HL-60/S4 (cell line): ENCODE data around the gene EDA.
"Not testable (repeated sequence)": the region's sequence is repeated elsewhere in the genome, so short reads cannot be mapped to it uniquely, and the experiment has no call there.

Experiments
- in situ Hi-C: fragments of 300-500 bp; cut with MboI; formaldehyde crosslinking; loops from 2 replicates; pipeline ENCODE4 v1.14.3; 2022; ENCODE audit warnings: low sequenced_read_pairs

Gene EDA

GRCh38 chrX:69948276-69948797 lies 332.4 kb downstream of the EDA start:
- in situ Hi-C loops: no loop called here

DNA sequence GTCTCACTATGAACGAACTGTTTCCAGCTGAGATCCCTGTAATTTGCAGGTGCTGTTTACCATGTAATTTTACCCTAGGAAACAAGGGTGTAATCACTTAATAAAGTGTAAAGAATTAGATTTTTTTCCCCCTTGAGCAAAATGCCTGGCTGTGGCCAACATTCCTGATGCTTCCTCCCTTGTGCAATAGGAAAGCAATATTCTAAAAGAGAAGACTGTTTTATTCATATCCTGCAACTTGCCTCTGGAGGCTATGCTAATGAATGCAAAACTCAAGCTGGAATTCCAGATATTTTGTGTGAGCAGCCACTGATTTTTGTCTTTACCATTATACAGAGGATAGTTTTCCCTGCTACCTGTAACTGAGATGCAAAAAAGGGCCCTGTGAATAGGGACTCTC lies 335.8 kb downstream of the EDA start:
- in situ Hi-C loops: no loop called here

- in situ Hi-C loops: no loop called here
Measured at GRCh38 chrX:69959712-69960111, 343.8 kb downstream of the EDA start.

- in situ Hi-C loops: no loop called here
Measured at GRCh38 chrX:69961365-69962072, 345.6 kb downstream of the EDA start.

DNA sequence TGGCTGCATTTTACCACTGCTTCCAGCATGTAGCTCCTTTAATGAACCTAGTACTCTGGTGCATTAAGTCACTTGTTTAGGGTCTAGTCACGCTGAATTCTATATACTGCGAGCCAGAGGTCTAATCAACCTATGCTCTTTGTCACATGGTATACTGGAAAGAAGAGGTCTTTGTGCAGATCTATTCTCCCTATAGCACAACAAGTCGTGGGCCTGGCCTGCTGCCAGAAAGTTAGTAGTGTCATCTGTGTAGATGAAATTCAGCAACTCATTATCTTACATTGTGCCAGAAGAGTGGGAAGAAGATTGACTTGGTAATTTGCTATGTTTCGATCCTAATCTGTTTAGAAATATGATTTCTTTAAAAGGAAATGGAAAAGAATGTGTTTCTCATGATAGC lies 353.0 kb downstream of the EDA start:
- in situ Hi-C loops: no loop called here

- in situ Hi-C loops: no loop called here
Measured at GRCh38 chrX:69969460-69969859, 353.5 kb downstream of the EDA start.

- in situ Hi-C loops: no loop called here
Measured at GRCh38 chrX:69987691-69988090, 371.8 kb downstream of the EDA start.

GRCh38 chrX:69988955-69989394 lies 373.1 kb downstream of the EDA start:
- in situ Hi-C loops: no loop called here

DNA sequence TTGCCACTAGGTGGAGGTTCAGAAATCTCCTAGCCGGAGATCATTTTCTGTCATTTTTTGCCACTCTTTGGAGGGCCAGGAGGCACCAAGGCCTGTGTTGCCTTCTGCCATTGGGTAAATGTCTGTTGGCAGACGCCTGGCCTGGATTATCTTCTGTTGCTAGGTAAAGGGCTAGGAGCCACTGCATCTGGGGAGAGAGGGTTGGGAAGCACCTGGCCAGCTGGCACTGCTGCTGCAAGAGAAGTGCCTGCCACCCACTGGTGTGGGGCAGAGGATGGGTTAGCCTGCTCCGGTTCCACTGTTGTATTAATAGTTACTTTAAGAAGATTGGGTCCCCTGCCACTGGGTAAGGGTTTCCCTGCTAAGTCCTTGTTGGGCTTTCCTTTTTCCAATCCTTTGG lies 375.8 kb downstream of the EDA start:
- in situ Hi-C loops: no loop called here

DNA sequence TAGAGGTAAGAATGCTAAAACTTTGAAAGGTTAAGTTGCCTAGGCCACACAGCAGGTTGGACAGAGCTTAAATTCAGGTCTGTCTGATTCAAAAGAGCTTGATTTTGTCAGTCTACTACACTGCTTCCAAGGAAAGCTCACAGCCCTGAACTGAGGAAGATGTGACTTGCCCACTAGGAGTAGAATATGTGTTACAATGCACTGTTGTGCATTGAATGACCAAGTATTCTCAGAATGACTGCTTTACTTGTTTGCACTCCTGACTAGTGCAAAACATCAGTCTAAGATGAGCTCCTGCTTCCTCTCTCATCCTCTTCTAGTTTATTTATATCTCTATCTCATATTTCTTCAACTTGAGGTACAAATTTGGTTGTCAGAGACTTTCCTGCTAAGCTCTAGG lies 377.6 kb downstream of the EDA start:
- in situ Hi-C loops: no loop called here

DNA sequence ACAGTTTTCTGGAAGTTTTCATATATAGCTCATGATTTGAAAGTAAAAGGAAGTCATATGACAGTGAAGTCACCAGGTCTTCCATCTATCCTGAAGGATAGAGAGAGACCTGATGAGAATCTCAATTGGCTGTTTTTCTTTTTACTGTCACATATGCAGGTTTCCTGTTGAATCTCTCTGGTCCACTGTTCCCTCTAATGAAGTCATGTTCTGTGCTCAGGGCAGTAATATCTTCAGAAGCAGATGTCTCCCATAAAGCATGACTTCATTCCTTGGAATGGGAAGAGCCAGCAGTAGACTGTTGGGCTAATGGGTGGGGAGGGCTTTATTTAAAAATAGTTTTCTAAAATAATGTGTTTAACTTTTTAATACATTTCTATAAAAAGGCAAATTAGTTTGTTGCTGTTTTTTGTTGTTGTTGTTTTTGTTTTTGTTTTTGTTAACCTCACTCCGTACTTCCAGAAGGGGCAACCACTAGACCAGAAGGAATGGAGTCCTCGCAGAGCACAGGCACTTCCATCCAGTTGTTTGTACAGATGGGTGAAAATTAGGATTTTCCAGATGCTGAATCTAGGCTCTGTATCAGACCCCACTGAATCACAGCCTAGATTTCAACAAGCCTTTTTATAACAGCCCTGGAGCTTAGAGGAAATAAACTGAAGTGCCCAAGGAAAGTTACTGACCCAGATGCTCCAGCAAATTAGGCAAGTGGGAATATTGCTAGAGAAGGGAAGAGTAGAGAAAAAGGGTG lies 379.6 kb downstream of the EDA start:
- in situ Hi-C loops: no loop called here

- in situ Hi-C loops: no loop called here
Measured at GRCh38 chrX:69996113-69996468, 380.2 kb downstream of the EDA start.

- in situ Hi-C loops: not testable (repeated sequence)
Measured at GRCh38 chrX:69998299-69998698, 382.4 kb downstream of the EDA start.

DNA sequence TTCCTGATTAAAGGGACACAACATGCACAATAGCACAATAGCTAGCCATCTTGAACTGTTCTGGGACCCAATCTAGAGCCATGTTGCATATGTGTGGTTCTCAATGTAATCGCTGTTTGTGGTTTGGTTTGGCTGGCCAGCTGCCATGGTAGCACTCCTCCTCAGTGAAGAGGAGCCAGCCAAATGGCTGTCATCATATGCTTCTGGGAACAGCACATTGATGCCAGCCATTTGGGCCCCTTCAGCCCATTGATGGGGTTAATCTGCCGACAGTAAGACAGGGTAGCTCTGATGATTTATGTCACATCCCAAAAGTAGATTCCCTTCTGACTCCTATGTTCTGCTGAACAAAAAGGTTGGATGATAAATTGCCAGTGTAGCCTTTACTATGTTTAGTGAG lies 385.4 kb downstream of the EDA start:
- in situ Hi-C loops: no loop called here

GRCh38 chrX:70001708-70002341 lies 385.9 kb downstream of the EDA start:
- in situ Hi-C loops: no loop called here

- in situ Hi-C loops: no loop called here
Measured at GRCh38 chrX:70007946-70008345, 392.0 kb downstream of the EDA start.

GRCh38 chrX:70009049-70009448 lies 393.1 kb downstream of the EDA start:
- in situ Hi-C loops: no loop called here

- in situ Hi-C loops: no loop called here
Measured at GRCh38 chrX:70009970-70010369, 394.1 kb downstream of the EDA start.

- in situ Hi-C loops: no loop called here
Measured at GRCh38 chrX:70012756-70013155, 396.8 kb downstream of the EDA start.

GRCh38 chrX:70013466-70014381 lies 397.8 kb downstream of the EDA start:
- in situ Hi-C loops: no loop called here

DNA sequence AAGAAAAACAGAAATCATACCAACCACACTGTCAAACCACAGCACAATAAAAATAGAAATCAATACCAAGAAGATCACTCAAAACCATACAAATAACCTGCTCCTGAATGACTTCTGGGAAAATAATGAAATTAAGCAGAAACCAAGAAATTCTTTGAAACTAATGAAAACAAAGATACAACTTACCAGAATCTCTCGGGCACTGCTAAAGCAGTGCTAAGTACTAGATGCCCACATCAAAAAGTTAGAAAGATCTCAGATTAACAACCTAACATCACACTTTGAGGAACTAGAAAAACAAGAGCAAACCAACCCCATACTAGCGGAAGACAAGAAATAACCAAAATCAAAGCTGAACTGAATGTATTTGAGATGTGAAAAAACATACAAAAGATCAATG lies 400.6 kb downstream of the EDA start:
- in situ Hi-C loops: no loop called here
